T-cell (primary cell): ENCODE data around the gene JAKMIP1. TPM values are rescaled to one million over a fixed set of nuclear protein-coding genes. Genes with fewer than 3 reads are reported as not detected.

Experiments
- ATAC-seq, 4 experiments: fragments of 200-7000 bp in 3 of 4; fragments of 150-1000 bp in 1 of 4; cut with Tn5 transposase; replicated peaks in 1 of 4; 1 replicate in 3 of 4; 2 replicates in 1 of 4; pipeline ENCODE4 v1.10.0; 2021; ENCODE audit warnings: moderate library complexity in 3 of 4, mild to moderate bottlenecking in 2 of 4, moderate number of reproducible peaks in 1 of 4
- CTCF ChIA-PET, 2 donors: fragments of 300-600 bp; sonication (Branson Sonifier 250); formaldehyde crosslinking; loops; one replicate each; lab custom pipeline; 2022; ENCODE audit warnings: antibody characterized with exemption in 2 of 2; lab: Charles Lee
- POLR2A ChIA-PET, 2 donors: fragments of 300-600 bp; sonication (Branson Sonifier 250); formaldehyde crosslinking; loops; one replicate each; lab custom pipeline; 2022; ENCODE audit warnings: antibody characterized with exemption in 2 of 2; lab: Charles Lee
- DNase-seq, 35 experiments: peaks; one replicate each; pipeline versions ENCODE4 v3.0.0 to v3.0.0-alpha.2; 2013 to 2023
- H3K27ac ChIP-seq: one replicate; pipeline ENCODE4 v1.5.1; 2013; ENCODE audit warnings: low read length
- H3K27me3 ChIP-seq, 2 experiments: replicated peaks in 1 of 2; 1 replicate in 1 of 2; 2 replicates in 1 of 2; pipeline versions ENCODE4 v1.6.1 to v1.7.0; 2013; ENCODE audit warnings: low read length in 1 of 2, mixed read lengths in 1 of 2; ENCODE audit not compliant: control insufficient read depth in 2 of 2, insufficient read depth in 2 of 2; ENCODE audit errors: extremely low read depth in 1 of 2
- H3K36me3 ChIP-seq, 2 donors: 1 replicate in 1 of 2; 2 replicates in 1 of 2; pipeline versions ENCODE4 v1.6.1 to v1.7.0; 2013; ENCODE audit warnings: low read length in 1 of 2; ENCODE audit not compliant: control insufficient read depth in 2 of 2, insufficient read depth in 1 of 2; ENCODE audit errors: extremely low read depth in 1 of 2
- H3K4me1 ChIP-seq, 2 experiments: 1 replicate in 1 of 2; 2 replicates in 1 of 2; pipeline versions ENCODE4 v1.6.1 to v1.7.0; 2013; ENCODE audit warnings: low read length in 2 of 2, mixed read lengths in 1 of 2; ENCODE audit not compliant: insufficient read depth in 2 of 2, control insufficient read depth in 1 of 2; ENCODE audit errors: extremely low read depth in 1 of 2
- H3K4me3 ChIP-seq, 2 donors: 1 replicate in 1 of 2; 2 replicates in 1 of 2; pipeline versions ENCODE4 v1.5.1 to v1.7.0; 2013; ENCODE audit warnings: mild to moderate bottlenecking in 2 of 2, low read length in 1 of 2, moderate library complexity in 1 of 2; ENCODE audit not compliant: control insufficient read depth in 1 of 2; ENCODE audit errors: extremely low read depth in 1 of 2
- H3K9me3 ChIP-seq: 2 replicates; pipeline ENCODE4 v1.7.0; 2013
- H3K27ac Mint-ChIP-seq, 2 donors: one replicate each; pipeline ENCODE4 v1.8.0; 2020 to 2021; ENCODE audit warnings: mild to moderate bottlenecking in 2 of 2, mixed read lengths in 2 of 2
- H3K27me3 Mint-ChIP-seq, 2 donors: one replicate each; pipeline ENCODE4 v1.8.0; 2021 to 2022; ENCODE audit warnings: mixed read lengths in 2 of 2
- H3K36me3 Mint-ChIP-seq: one replicate; pipeline ENCODE4 v1.8.0; 2021; ENCODE audit warnings: mixed read lengths
- H3K4me1 Mint-ChIP-seq, 3 donors: one replicate each; pipeline ENCODE4 v1.8.0; 2020 to 2022; ENCODE audit warnings: mixed read lengths in 3 of 3, mild to moderate bottlenecking in 1 of 3
- H3K4me3 Mint-ChIP-seq, 3 donors: one replicate each; pipeline ENCODE4 v1.8.0; 2020 to 2022; ENCODE audit warnings: mild to moderate bottlenecking in 3 of 3, mixed read lengths in 3 of 3, moderate library complexity in 3 of 3
- H3K9me3 Mint-ChIP-seq, 3 donors: one replicate each; pipeline ENCODE4 v1.8.0; 2020 to 2022; ENCODE audit warnings: mixed read lengths in 3 of 3
- WGBS: methylation state at CpG from one replicate; pipeline ENCODE4 v1.1.5; 2013; ENCODE audit warnings: missing lambda C conversion rate; ENCODE audit not compliant: insufficient coverage; 5-methylcytosine and 5-hydroxymethylcytosine counted together
- total RNA-seq, 35 experiments: library from RNA in 6 of 35; stranded (reverse) in 6 of 35; fragments of 120-200 nt in 1 of 35; gene quantifications; one replicate each; pipeline versions ENCODE4 v1.2.1 to v1.2.4 and lab custom pipeline; 2013 to 2026

The JAKMIP1 gene
- total RNA-seq, 5 donors from 2014 or later (not counting 1 experiment from before 2014, with no cell fraction given) = 3.5 to 14.0 (median 6.1) TPM

- H3K9me3 ChIP-seq = no peaks in the 10 kb centered on the region
- no peaks in the 10 kb centered on the region for H3K36me3 Mint-ChIP-seq
- ChIA-PET CTCF (no interaction called here), POLR2A (no interaction called here)
- peaks cover 0 to 3% (median 0%) of the 10 kb centered on the region in 3 donors for H3K4me1 Mint-ChIP-seq
- H3K4me3 ChIP-seq = no peak overlapping the region
- no peak overlapping the region for H3K4me3 Mint-ChIP-seq
- WGBS = 87% methylated on average over 3 of the region's 7 CpGs
- peaks cover 3 to 16% of the 10 kb centered on the region in 2 donors for H3K27me3 Mint-ChIP-seq
- no peak overlapping the region for H3K27ac ChIP-seq
- no peak for ATAC-seq
- H3K27ac Mint-ChIP-seq = no peak overlapping the region
- no peaks in the 10 kb centered on the region for H3K36me3 ChIP-seq
- no peaks in the 10 kb centered on the region for H3K9me3 Mint-ChIP-seq
- DNase-seq = peak in 1 of 35 experiments; percentile 17
- peaks cover 2 to 4% of the 10 kb centered on the region in 2 experiments for H3K27me3 ChIP-seq
- no peaks in the 10 kb centered on the region for H3K4me1 ChIP-seq
These were observed 82.1 kb downstream of the JAKMIP1 start for GRCh38 chr4:6118201-6118600.

GRCh38 chr4:6116696-6117285 lies 83.6 kb downstream of the JAKMIP1 start:
- H3K36me3 ChIP-seq = peaks cover 0 to 5% of the 10 kb centered on the region in 2 donors
- ATAC-seq (no peak), DNase-seq (no peak)
- 60% methylated on average over 8 of the region's 15 CpGs for WGBS
- peaks cover 2 to 4% of the 10 kb centered on the region in 2 experiments for H3K27me3 ChIP-seq
- H3K27me3 Mint-ChIP-seq = peaks cover 3 to 16% of the 10 kb centered on the region in 2 donors
- H3K4me1 Mint-ChIP-seq = peaks cover 0 to 3% (median 0%) of the 10 kb centered on the region in 3 donors
- H3K4me1 ChIP-seq = no peaks in the 10 kb centered on the region
- H3K4me3 ChIP-seq = no peak overlapping the region
- H3K9me3 ChIP-seq = no peaks in the 10 kb centered on the region
- no peaks in the 10 kb centered on the region for H3K9me3 Mint-ChIP-seq
- H3K27ac ChIP-seq = no peak overlapping the region
- no peaks in the 10 kb centered on the region for H3K36me3 Mint-ChIP-seq
- H3K4me3 Mint-ChIP-seq = no peak overlapping the region
- H3K27ac Mint-ChIP-seq = no peak overlapping the region
- CTCF ChIA-PET = no interaction called here
- POLR2A ChIA-PET = no interaction called here

- Histone ChIP-seq H3K36me3 (peaks cover 0 to 7% of the 10 kb centered on the region in 2 donors), H3K4me1 (no peaks in the 10 kb centered on the region), H3K9me3 (no peaks in the 10 kb centered on the region), H3K27me3 (peaks cover 2 to 4% of the 10 kb centered on the region in 2 experiments), H3K4me3 (no peak overlapping the region), H3K27ac (no peak overlapping the region)
- ATAC-seq = no peak
- Mint-ChIP-seq H3K9me3 (no peaks in the 10 kb centered on the region), H3K36me3 (no peaks in the 10 kb centered on the region), H3K4me1 (peaks cover 0 to 3% (median 0%) of the 10 kb centered on the region in 3 donors), H3K27me3 (peaks cover 3 to 16% of the 10 kb centered on the region in 2 donors), H3K4me3 (no peak overlapping the region), H3K27ac (no peak overlapping the region)
- WGBS = 86% methylated on average over 15 of the region's 23 CpGs
- ChIA-PET CTCF (no interaction called here), POLR2A (no interaction called here)
- no peak for DNase-seq
These were observed 84.4 kb downstream of the JAKMIP1 start for GRCh38 chr4:6115746-6116586.

- Histone ChIP-seq H3K36me3 (peaks cover 0 to 7% of the 10 kb centered on the region in 2 donors), H3K4me3 (no peak overlapping the region), H3K27ac (no peak overlapping the region), H3K27me3 (peaks cover 2 to 4% of the 10 kb centered on the region in 2 experiments), H3K4me1 (no peaks in the 10 kb centered on the region), H3K9me3 (no peaks in the 10 kb centered on the region)
- Mint-ChIP-seq H3K4me1 (peaks cover 0 to 3% (median 0%) of the 10 kb centered on the region in 3 donors), H3K4me3 (no peak overlapping the region), H3K9me3 (no peaks in the 10 kb centered on the region), H3K27me3 (peaks cover 3 to 16% of the 10 kb centered on the region in 2 donors), H3K36me3 (no peaks in the 10 kb centered on the region), H3K27ac (no peak overlapping the region)
- ChIA-PET CTCF (no interaction called here), POLR2A (no interaction called here)
- no peak for ATAC-seq
- DNase-seq = no peak
- WGBS = no CpG with 5 or more reads among the region's 5 CpGs
These were observed 85.0 kb downstream of the JAKMIP1 start for GRCh38 chr4:6115342-6115741.

GRCh38 chr4:6114601-6115000 lies 85.7 kb downstream of the JAKMIP1 start:
- H3K4me1 ChIP-seq = no peaks in the 10 kb centered on the region
- Mint-ChIP-seq H3K4me3 (no peak overlapping the region), H3K27me3 (peaks cover 3 to 16% of the 10 kb centered on the region in 2 donors), H3K4me1 (peaks cover 0 to 3% (median 0%) of the 10 kb centered on the region in 3 donors), H3K9me3 (no peaks in the 10 kb centered on the region), H3K36me3 (no peaks in the 10 kb centered on the region), H3K27ac (no peak overlapping the region)
- ChIA-PET CTCF (no interaction called here), POLR2A (no interaction called here)
- peaks cover 0 to 7% of the 10 kb centered on the region in 2 donors for H3K36me3 ChIP-seq
- ATAC-seq (no peak), DNase-seq (no peak)
- no peak overlapping the region for H3K4me3 ChIP-seq
- no peak overlapping the region for H3K27ac ChIP-seq
- no peaks in the 10 kb centered on the region for H3K9me3 ChIP-seq
- WGBS = 44% methylated on average over 5 of the region's 7 CpGs
- H3K27me3 ChIP-seq = peaks cover 2 to 4% of the 10 kb centered on the region in 2 experiments

- DNase-seq = no peak
- no peak overlapping the region for H3K27ac ChIP-seq
- 100% methylated on average over 1 of the region's 3 CpGs for WGBS
- no peaks in the 10 kb centered on the region for H3K9me3 ChIP-seq
- no peak overlapping the region for H3K4me3 Mint-ChIP-seq
- ChIA-PET CTCF (no interaction called here), POLR2A (no interaction called here)
- H3K36me3 ChIP-seq = peaks cover 0 to 7% of the 10 kb centered on the region in 2 donors
- no peaks in the 10 kb centered on the region for H3K4me1 ChIP-seq
- H3K4me3 ChIP-seq = no peak overlapping the region
- no peaks in the 10 kb centered on the region for H3K9me3 Mint-ChIP-seq
- H3K27ac Mint-ChIP-seq = no peak overlapping the region
- H3K4me1 Mint-ChIP-seq = peaks cover 0 to 3% (median 0%) of the 10 kb centered on the region in 3 donors
- H3K27me3 Mint-ChIP-seq = peaks cover 3 to 16% of the 10 kb centered on the region in 2 donors
- ATAC-seq = no peak
- H3K27me3 ChIP-seq = peaks cover 2 to 4% of the 10 kb centered on the region in 2 experiments
- H3K36me3 Mint-ChIP-seq = no peaks in the 10 kb centered on the region
These were observed 86.2 kb downstream of the JAKMIP1 start for GRCh38 chr4:6114181-6114580.
